Neuron (in vitro differentiated cells): ENCODE results near the gene FNIP1.

Experiments used
- H2AFZ ChIP-seq: one replicate; pipeline ENCODE4 v1.6.1; 2013; ENCODE audit warnings: low read depth, mild to moderate bottlenecking, inconsistent platforms, low read length, moderate library complexity
- H3K27me3 ChIP-seq: one replicate; pipeline ENCODE4 v1.6.1; 2013; ENCODE audit warnings: low read length; ENCODE audit not compliant: insufficient read depth
- H3K36me3 ChIP-seq: one replicate; pipeline ENCODE4 v1.6.1; 2013; ENCODE audit warnings: low read length; ENCODE audit not compliant: insufficient read depth
- H3K4me1 ChIP-seq: one replicate; pipeline ENCODE4 v1.6.1; 2013; ENCODE audit warnings: low read length; ENCODE audit not compliant: insufficient read depth
- H3K4me3 ChIP-seq: 2 replicates; pipeline ENCODE4 v1.5.1; 2013; ENCODE audit warnings: mild to moderate bottlenecking, low read length, moderate library complexity
- H3K9me3 ChIP-seq: one replicate; pipeline ENCODE4 v1.6.1; 2013; ENCODE audit warnings: low read length

Gene FNIP1

DNA sequence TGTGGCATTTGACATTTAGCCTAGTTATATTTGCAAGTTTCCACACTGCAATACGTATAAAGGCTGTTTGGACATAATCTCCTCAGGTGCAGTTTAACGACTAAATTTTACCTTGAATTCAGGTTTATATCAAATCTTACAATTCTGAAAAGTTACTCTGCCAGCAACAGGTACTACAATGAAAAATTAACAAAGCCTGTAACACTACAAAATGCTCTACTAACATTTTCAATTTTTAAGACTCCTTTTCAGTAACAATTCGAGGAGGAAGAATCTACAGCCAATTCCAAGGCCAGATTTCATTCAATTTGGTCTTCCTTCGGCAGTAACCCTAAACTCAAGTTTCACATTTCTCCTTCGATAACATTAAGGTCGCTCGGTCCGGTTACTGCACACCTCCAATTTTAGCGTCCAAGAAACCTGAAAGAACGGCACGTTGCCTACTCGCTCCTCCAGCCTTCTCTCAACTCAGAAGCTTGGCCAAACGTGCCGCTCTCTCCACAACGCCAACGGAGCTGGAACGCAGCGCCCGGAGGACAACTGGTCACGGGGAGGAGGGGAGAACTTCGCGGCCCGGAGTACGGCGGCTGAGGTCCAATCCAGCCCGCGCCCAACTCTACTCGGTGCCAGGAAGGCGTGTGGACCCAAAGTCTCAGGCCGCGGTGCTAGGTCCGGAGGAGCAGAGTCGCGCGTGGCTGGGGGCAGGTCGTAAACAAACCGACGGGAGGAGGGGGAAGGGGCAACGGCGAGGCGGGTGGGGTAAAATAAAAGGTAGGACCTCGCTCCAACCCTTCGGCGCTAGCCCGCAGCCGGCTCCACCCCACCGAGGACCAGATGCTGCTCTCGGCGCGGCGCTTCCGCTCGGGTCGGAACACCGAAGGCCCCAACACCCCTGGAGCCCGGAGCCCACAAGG lies 681 bp downstream of the FNIP1 start:
- H3K4me3 ChIP-seq, result peak overlapping the region; percentile 96
- H3K9me3 ChIP-seq, result no peaks in the 10 kb centered on the region
- peaks cover 6% of the 10 kb centered on the region for H3K27me3 ChIP-seq
- H2AFZ ChIP-seq, result peak overlapping the region; percentile 43
- no peaks in the 10 kb centered on the region for H3K36me3 ChIP-seq
- peaks cover 17% of the 10 kb centered on the region for H3K4me1 ChIP-seq

DNA sequence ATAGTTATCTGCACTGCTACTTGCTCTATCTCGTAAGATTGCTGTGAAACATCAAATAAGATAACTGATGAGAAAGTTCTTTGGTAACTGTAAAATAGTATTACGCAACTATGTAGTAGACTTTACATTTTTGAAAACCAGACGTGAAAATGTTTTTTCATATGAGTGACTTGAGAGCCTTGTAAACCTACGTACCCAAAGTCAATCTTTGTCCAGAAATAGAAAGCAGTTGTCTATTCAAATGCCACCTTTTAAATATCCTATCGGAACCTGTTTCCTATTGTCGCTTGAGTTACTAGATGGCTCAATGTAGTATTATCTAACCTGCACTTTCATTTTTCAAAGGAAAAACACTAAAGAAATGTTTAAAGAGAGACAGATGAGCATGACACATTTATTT lies 1.6 kb downstream of the FNIP1 start:
- Histone ChIP-seq H2AFZ (no peak overlapping the region), H3K27me3 (no peaks in the 10 kb centered on the region), H3K36me3 (no peaks in the 10 kb centered on the region), H3K4me3 (peak overlapping the region; percentile 96), H3K9me3 (no peaks in the 10 kb centered on the region), H3K4me1 (peaks cover 17% of the 10 kb centered on the region)

DNA sequence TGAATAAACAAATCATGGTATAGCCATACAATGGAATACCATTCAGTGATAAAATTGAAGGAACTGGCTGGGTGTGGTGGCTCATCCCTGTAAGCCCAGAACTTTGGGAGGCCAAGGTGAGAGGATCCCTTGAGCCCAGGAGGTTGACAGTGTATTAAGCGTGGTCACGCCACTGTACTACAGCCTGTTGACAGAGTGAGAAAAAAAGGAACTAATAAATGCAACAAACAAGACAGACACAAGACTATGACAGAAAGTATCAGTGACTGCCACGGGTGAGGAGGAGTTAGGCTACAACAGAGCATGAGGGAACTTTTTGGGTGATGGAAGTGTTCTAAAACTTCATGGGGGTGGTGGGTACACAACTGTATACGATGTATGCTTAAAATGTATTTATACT lies 2.2 kb downstream of the FNIP1 start:
- no peaks in the 10 kb centered on the region for H3K27me3 ChIP-seq
- no peak overlapping the region for H3K4me3 ChIP-seq
- H3K36me3 ChIP-seq, result no peaks in the 10 kb centered on the region
- no peaks in the 10 kb centered on the region for H3K9me3 ChIP-seq
- H2AFZ ChIP-seq, result no peak overlapping the region
- peaks cover 17% of the 10 kb centered on the region for H3K4me1 ChIP-seq

DNA sequence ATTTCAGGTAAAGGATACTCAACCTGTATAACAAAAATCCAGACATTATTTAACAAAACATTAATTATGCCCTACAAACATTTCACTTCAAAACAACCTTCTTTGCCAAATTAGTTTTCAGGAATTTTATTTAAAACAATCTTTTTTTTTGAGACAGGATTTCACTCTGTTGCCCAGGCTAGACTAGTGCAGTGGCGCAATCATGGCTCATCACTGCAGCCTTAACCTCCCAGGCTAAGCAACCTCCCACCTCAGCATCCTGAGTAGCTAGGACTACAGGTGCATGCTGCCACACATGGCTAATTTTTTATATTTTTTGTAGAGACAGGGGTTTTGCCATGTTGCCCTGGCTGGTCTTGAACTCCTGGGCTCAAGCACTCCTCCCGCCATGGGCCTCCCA lies 3.9 kb downstream of the FNIP1 start:
- no peaks in the 10 kb centered on the region for H3K9me3 ChIP-seq

DNA sequence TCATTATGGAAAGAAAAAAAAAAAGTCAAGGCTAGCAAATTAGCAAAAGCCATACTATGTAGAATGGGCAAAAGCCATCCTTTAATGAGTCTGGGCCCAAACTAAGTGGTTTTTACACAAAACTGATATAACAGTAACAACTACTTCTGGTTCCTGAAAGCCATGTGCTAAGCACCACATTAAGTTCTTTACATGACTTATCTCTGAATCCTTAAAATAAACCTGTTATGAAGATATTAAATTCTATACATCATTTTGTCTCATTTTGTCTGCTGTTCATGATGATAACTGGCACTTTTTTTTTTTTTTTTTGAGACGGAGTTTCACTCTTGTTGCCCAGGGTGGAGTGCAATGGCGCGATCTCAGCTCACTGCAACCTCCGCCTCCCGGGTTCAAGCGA lies 5.0 kb downstream of the FNIP1 start:
- Histone ChIP-seq H3K4me1 (peaks cover 13% of the 10 kb centered on the region), H3K4me3 (no peak overlapping the region)

More for the DNA sequence above, 3.9 kb downstream of the FNIP1 start:
- Histone ChIP-seq H3K4me1 (peaks cover 17% of the 10 kb centered on the region), H3K4me3 (no peak overlapping the region), H2AFZ (no peak overlapping the region), H3K36me3 (no peaks in the 10 kb centered on the region), H3K27me3 (no peaks in the 10 kb centered on the region)

DNA sequence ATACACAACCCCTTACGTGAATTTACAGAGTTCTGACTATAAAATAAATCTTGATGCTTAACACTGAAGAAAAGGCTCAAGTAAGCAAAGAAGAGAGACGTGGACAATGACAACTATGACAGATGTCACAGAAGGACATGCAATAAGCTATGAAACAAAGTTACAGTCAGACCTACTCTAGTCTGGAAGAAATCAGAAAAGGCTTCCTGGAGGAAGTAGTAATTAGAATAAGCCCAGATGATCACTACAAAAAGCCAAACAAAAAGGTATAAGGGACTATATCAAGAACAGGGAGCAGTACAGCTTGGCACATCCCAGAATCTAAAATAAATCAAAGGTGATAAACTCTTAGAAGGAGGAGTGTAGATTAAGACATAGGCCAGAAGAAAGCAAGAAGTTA lies 6.3 kb downstream of the FNIP1 start:
- H3K4me3 ChIP-seq, result no peak overlapping the region

More for the DNA sequence above, 5.0 kb downstream of the FNIP1 start:
- H3K27me3 ChIP-seq, result no peaks in the 10 kb centered on the region
- no peaks in the 10 kb centered on the region for H3K9me3 ChIP-seq
- no peaks in the 10 kb centered on the region for H3K36me3 ChIP-seq
- H2AFZ ChIP-seq, result no peak overlapping the region

DNA sequence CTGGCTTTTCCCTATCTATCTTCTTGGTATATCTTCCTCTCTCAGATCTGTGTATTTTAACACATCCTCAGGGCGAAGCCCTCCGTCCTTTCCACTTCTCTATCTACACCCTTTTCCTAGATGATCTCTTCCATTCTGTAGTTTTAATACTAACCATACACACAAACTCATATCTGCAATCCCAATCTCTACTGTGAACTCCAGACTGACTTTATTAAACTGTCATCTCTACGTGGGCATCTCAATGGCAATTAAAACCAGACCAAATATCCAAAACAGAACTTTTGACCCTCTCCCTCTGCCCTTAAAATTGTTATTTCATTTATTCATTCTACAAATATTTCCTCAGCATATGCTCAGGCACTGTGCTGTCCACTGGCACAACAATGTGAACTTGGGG lies 7.1 kb downstream of the FNIP1 start:
- peaks cover 4% of the 10 kb centered on the region for H3K4me1 ChIP-seq
- H3K4me3 ChIP-seq, result no peak overlapping the region
- H2AFZ ChIP-seq, result no peak overlapping the region
- H3K36me3 ChIP-seq, result no peaks in the 10 kb centered on the region
- H3K9me3 ChIP-seq, result no peaks in the 10 kb centered on the region
- no peaks in the 10 kb centered on the region for H3K27me3 ChIP-seq

More for the DNA sequence above, 6.3 kb downstream of the FNIP1 start:
- H3K36me3 ChIP-seq, result no peaks in the 10 kb centered on the region
- no peaks in the 10 kb centered on the region for H3K27me3 ChIP-seq
- peaks cover 10% of the 10 kb centered on the region for H3K4me1 ChIP-seq
- H2AFZ ChIP-seq, result no peak overlapping the region
- H3K9me3 ChIP-seq, result no peaks in the 10 kb centered on the region

DNA sequence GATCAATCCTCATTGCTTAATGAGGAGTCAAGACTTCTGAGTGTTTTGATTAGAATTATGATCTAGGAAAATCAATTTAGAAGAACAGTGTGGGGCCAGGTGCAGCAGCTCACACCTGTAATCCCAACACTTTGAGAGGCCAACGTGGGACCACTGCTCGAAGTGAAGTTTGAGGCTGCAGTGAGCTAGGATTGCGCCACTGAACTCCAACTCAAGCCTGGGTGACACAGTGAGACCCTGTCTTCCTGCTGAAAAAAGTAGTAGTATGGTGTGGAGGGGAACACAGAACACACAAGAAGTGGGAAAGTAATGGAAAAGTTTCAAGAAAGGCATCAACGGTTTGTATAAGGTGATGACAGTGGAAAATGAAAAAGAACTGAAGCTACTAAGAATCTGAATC lies 9.1 kb downstream of the FNIP1 start:
- no peak overlapping the region for H2AFZ ChIP-seq
- no peak overlapping the region for H3K4me3 ChIP-seq
- no peaks in the 10 kb centered on the region for H3K36me3 ChIP-seq
- no peaks in the 10 kb centered on the region for H3K4me1 ChIP-seq
- no peaks in the 10 kb centered on the region for H3K9me3 ChIP-seq
- H3K27me3 ChIP-seq, result no peaks in the 10 kb centered on the region

DNA sequence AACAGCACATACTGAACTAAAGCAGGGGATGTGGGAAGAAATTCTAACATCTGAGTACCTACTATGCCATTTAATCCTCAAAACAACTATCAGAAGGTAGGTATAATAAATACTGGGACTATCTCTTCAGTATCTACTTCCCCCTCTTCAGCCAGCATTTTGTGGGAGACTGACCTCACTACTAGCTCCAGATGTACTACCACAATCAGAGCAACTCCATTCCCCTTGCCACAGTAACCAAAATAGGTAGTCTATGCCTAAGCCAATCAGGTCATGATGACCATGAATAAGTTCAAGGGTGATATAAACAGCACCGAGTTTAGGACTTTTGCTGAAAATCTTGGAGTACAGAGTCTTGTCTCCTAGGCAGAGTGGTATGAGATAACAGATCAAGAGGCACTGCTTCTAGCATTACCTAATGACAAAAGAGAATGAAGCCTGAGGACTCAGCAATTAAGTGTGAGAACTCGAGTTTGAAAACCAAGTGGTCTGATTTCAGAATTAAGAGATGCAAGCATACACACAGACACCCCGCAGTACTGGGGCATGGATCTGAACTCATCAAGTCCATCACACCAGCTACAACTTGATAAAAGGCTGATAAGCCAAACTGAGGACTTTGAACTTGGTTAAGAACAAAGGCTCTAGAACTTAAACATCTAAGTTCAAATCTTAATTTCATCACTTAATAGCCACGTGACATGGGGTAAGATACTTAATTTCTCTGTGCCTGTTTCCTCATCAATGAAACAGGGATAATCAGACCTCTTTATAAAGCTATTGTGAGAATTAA lies 9.7 kb downstream of the FNIP1 start:
- H3K9me3 ChIP-seq, result no peaks in the 10 kb centered on the region
- H3K4me3 ChIP-seq, result no peak overlapping the region
- H3K36me3 ChIP-seq, result no peaks in the 10 kb centered on the region
- H3K27me3 ChIP-seq, result no peaks in the 10 kb centered on the region
- no peak overlapping the region for H2AFZ ChIP-seq
- no peaks in the 10 kb centered on the region for H3K4me1 ChIP-seq

DNA sequence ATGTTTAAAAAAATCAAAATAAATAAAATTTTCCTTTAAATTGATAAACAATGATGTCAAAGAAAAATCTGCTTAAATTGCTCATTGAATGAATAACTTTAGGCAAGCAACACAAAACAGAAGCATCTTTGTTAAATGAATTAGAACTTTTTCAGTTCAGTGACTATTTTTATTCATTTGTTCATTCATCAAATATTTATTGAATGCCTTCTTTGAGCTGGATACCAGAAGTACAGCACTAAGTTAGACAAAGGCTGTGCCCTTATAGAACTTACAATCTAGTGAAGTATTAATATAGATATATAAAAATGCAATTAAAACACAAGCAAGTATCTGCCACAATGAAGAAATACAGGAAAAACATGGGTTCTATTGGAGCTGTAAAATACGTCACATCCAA lies 10.8 kb downstream of the FNIP1 start:
- no peaks in the 10 kb centered on the region for H3K27me3 ChIP-seq

DNA sequence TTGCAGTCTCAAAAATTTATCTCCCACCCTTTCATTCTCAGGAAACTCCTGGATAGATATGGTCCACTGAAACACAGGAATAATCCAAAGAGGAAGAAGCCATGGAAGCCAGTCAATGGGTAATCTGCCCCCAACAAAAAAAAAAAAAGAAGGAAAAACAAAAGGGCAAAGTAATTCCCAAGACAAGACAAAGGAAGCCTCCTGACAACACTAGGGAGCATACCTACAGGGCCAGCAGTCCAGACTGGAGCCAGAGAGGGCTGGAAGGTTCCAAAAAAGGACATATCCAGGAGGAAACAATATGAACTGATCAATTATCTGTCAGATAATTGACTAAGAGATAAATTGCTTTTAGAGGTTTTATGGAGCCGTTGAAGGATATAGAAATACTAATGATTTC lies 12.9 kb downstream of the FNIP1 start:
- H3K4me1 ChIP-seq, result no peaks in the 10 kb centered on the region
- H3K4me3 ChIP-seq, result no peak overlapping the region
- no peaks in the 10 kb centered on the region for H3K27me3 ChIP-seq
- H3K9me3 ChIP-seq, result peaks cover 4% of the 10 kb centered on the region
- H3K36me3 ChIP-seq, result no peaks in the 10 kb centered on the region
- H2AFZ ChIP-seq, result no peak overlapping the region

More for the DNA sequence above, 10.8 kb downstream of the FNIP1 start:
- no peak overlapping the region for H2AFZ ChIP-seq
- H3K4me3 ChIP-seq, result no peak overlapping the region
- H3K4me1 ChIP-seq, result no peaks in the 10 kb centered on the region
- H3K36me3 ChIP-seq, result no peaks in the 10 kb centered on the region
- H3K9me3 ChIP-seq, result peaks cover 2% of the 10 kb centered on the region

DNA sequence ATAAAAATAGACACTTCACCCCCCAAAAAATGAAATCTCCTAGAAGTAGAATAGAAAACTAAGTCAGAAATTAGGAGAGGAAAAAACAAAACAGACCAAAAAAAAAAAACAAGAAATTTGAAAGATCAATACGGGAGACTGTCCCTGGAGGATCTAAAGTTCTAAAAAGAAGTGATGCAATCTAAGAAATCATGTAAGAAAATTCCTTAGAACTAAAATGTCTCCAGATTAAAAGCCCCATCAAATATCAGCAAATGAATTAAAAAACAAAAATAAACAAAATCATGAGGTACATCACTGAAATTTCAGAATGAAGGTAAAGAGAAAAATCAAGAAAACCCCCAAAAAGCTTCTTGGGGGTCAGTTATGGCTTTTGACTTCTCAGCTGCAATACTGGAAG lies 13.5 kb downstream of the FNIP1 start:
- Histone ChIP-seq H3K27me3 (no peaks in the 10 kb centered on the region), H2AFZ (no peak overlapping the region), H3K4me3 (no peak overlapping the region), H3K36me3 (no peaks in the 10 kb centered on the region), H3K9me3 (peaks cover 4% of the 10 kb centered on the region), H3K4me1 (no peaks in the 10 kb centered on the region)

DNA sequence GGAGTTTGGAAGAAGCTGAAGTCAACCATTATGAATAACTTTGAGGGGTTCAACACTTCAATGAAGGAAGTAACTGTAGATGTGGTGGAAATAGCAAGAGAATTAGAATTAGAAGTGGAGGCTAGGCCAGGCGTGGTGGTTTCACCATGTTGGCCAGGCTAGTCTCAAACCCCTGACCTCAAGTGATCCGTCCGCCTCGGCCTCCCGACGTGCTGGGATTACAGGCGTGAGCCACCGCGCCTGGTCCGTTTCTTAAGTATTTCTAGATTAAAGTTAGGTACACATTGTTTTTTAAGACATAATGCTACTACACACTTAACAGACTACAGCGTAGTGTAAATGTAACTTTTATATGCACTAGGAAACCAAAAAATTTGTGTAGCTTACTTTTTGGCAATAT lies 14.1 kb downstream of the FNIP1 start:
- H3K4me1 ChIP-seq, result no peaks in the 10 kb centered on the region
- peaks cover 4% of the 10 kb centered on the region for H3K9me3 ChIP-seq
- H3K27me3 ChIP-seq, result no peaks in the 10 kb centered on the region
- H3K36me3 ChIP-seq, result no peaks in the 10 kb centered on the region
- H3K4me3 ChIP-seq, result no peak overlapping the region
- no peak overlapping the region for H2AFZ ChIP-seq
